NCI-H2107 (cell line): Measurements from ENCODE around the gene CCIN.
"Not testable (repeated sequence)": the region's sequence is repeated elsewhere in the genome, so short reads cannot be mapped to it uniquely, and the experiment has no call there.

Source experiments
- DNase-seq: peaks from one replicate; lab custom pipeline; 2025; lab: John Stamatoyannopoulos, UW

CCIN gene

GRCh38 chr9:36158917-36159316 lies 10.3 kb upstream of the CCIN start:
- DNase-seq: no peak

GRCh38 chr9:36159509-36159908 lies 9.7 kb upstream of the CCIN start:
- not testable (repeated sequence) for DNase-seq

GRCh38 chr9:36160126-36160525 lies 9.1 kb upstream of the CCIN start:
- not testable (repeated sequence) for DNase-seq

- DNase-seq: no peak
Measured at GRCh38 chr9:36161187-36161586, 8.0 kb upstream of the CCIN start.

GRCh38 chr9:36162211-36162738 lies 6.9 kb upstream of the CCIN start:
- no peak for DNase-seq

GRCh38 chr9:36163049-36163785 lies 6.0 kb upstream of the CCIN start:
- DNase-seq: no peak

- DNase-seq: no peak
Measured at GRCh38 chr9:36163786-36164170, 5.4 kb upstream of the CCIN start.

- no peak for DNase-seq
Measured at GRCh38 chr9:36164372-36164771, 4.8 kb upstream of the CCIN start.

GRCh38 chr9:36164989-36165388 lies 4.2 kb upstream of the CCIN start:
- DNase-seq: no peak

GRCh38 chr9:36165826-36166167 lies 3.4 kb upstream of the CCIN start:
- no peak for DNase-seq

- DNase-seq: peak; percentile 56
Measured at GRCh38 chr9:36166168-36166927, 2.8 kb upstream of the CCIN start.

- no peak for DNase-seq
Measured at GRCh38 chr9:36169708-36170107, 520 bp downstream of the CCIN start.

- no peak for DNase-seq
Measured at GRCh38 chr9:36170531-36170930, 1.3 kb downstream of the CCIN start.

GRCh38 chr9:36173861-36174260 lies 4.7 kb downstream of the CCIN start:
- no peak for DNase-seq

GRCh38 chr9:36174271-36174670 lies 5.1 kb downstream of the CCIN start:
- DNase-seq: no peak

GRCh38 chr9:36174731-36175130 lies 5.5 kb downstream of the CCIN start:
- no peak for DNase-seq

GRCh38 chr9:36175209-36175608 lies 6.0 kb downstream of the CCIN start:
- not testable (repeated sequence) for DNase-seq

GRCh38 chr9:36176496-36176895 lies 7.3 kb downstream of the CCIN start:
- not testable (repeated sequence) for DNase-seq

- DNase-seq: no peak
Measured at GRCh38 chr9:36177571-36177970, 8.4 kb downstream of the CCIN start.

- DNase-seq: not testable (repeated sequence)
Measured at GRCh38 chr9:36180243-36180642, 11.1 kb downstream of the CCIN start.

- no peak for DNase-seq
Measured at GRCh38 chr9:36187414-36187813, 18.2 kb downstream of the CCIN start.

- DNase-seq: no peak
Measured at GRCh38 chr9:36188212-36188611, 19.0 kb downstream of the CCIN start.

GRCh38 chr9:36189976-36190375 lies 20.8 kb downstream of the CCIN start:
- DNase-seq: no peak
